ENCODE measurements around the gene SLC12A8.

SLC12A8 gene

DNA sequence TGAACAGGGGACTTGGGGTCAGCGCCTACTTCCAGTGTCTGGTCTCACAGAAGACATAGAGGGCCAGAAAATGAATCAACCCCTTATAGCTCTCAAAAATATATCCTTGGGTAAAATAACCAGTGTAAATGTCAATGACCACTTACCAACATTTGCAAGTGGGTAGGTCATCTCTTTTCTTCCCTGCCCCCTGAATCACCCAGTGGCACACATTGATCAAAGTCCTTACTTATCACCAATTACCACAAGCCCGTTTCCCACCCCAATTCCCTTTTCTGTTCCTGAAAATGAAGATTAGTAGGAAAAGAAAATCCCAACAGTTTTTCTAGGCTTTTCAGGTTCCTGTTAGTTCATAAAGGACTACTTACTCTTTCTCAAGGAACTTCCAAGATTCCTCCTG is 86.2 kb downstream of the SLC12A8 start:
- H3K9ac ChIP-seq (ENCODE audit: low read length) = no peak overlapping the region
- no peaks in the 10 kb centered on the region for H3F3A ChIP-seq (ENCODE audit: insufficient read depth, low read length)
- no peaks in the 10 kb centered on the region for H3K36me3 ChIP-seq (replicated peaks; ENCODE audit: insufficient read depth, low read length)
- H3K9me2 ChIP-seq (replicated peaks; ENCODE audit: insufficient read depth, low read length) = no peaks in the 10 kb centered on the region
- DNase-seq = no peak
- H3K4me3 ChIP-seq (ENCODE audit: low read length) = no peak overlapping the region
- H3K9me3 ChIP-seq (replicated peaks; ENCODE audit: insufficient read depth, low read length) = no peaks in the 10 kb centered on the region
- H3K4me2 ChIP-seq (ENCODE audit: low read depth, low read length) = no peak overlapping the region
- peaks cover 8% of the 10 kb centered on the region for H3K4me1 ChIP-seq (ENCODE audit: low read length)
- no peaks in the 10 kb centered on the region for H4K20me1 ChIP-seq (ENCODE audit: insufficient read depth, low read length)
- no peaks in the 10 kb centered on the region for H3K79me2 ChIP-seq (ENCODE audit: low read length)
- H2AFZ ChIP-seq (ENCODE audit: low read length) = no peak overlapping the region
- no peak for TF ChIP-seq EZH2 (optimal IDR thresholded peaks at IDR 0.05; ENCODE audit: low read depth, low read length)
- TF ChIP-seq EZH2phosphoT487 (IDR thresholded peaks at IDR 0.05; ENCODE audit: low read length) = no peak
- TF ChIP-seq, protein P1, sequence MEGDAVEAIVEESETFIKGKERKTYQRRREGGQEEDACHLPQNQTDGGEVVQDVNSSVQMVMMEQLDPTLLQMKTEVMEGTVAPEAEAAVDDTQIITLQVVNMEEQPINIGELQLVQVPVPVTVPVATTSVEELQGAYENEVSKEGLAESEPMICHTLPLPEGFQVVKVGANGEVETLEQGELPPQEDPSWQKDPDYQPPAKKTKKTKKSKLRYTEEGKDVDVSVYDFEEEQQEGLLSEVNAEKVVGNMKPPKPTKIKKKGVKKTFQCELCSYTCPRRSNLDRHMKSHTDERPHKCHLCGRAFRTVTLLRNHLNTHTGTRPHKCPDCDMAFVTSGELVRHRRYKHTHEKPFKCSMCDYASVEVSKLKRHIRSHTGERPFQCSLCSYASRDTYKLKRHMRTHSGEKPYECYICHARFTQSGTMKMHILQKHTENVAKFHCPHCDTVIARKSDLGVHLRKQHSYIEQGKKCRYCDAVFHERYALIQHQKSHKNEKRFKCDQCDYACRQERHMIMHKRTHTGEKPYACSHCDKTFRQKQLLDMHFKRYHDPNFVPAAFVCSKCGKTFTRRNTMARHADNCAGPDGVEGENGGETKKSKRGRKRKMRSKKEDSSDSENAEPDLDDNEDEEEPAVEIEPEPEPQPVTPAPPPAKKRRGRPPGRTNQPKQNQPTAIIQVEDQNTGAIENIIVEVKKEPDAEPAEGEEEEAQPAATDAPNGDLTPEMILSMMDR (IDR thresholded peaks at IDR 0.05; ENCODE audit: low read length) = no peak
- H3K27ac ChIP-seq (ENCODE audit: low read length) = no peak overlapping the region
- no peaks in the 10 kb centered on the region for H3K27me3 ChIP-seq (replicated peaks; ENCODE audit: insufficient read depth, low read length)

DNA sequence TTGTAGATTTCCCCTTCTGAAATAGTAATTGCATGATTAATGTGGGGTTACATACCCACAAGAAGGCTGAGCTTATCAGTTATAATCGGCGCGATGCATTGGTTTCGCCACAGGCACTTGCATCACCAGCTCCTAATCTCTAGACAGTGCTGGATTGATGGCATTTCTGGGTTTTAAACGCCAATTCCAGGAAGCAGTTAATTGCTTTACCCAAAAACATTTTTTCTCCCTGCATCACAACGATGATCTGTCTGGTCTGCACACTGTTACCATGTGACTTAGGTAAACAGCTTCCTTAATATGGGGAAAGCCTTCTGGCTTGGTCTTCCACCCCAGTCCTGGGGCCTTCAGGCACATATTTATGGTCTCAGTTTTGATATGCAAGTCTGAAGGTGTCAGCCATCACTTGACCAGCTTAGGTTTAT is 86.7 kb downstream of the SLC12A8 start:
- no peaks in the 10 kb centered on the region for H3K9me3 ChIP-seq (replicated peaks; ENCODE audit: insufficient read depth, low read length)
- H3F3A ChIP-seq (ENCODE audit: insufficient read depth, low read length) = no peaks in the 10 kb centered on the region
- no peak overlapping the region for H2AFZ ChIP-seq (ENCODE audit: low read length)
- H3K4me1 ChIP-seq (ENCODE audit: low read length) = peaks cover 8% of the 10 kb centered on the region
- H3K27ac ChIP-seq (ENCODE audit: low read length) = no peak overlapping the region
- H3K4me3 ChIP-seq (ENCODE audit: low read length) = no peak overlapping the region
- no peak for DNase-seq
- H3K27me3 ChIP-seq (replicated peaks; ENCODE audit: insufficient read depth, low read length) = no peaks in the 10 kb centered on the region
- TF ChIP-seq, protein P1 (IDR thresholded peaks at IDR 0.05; ENCODE audit: low read length) = no peak
- no peak for TF ChIP-seq EZH2phosphoT487 (IDR thresholded peaks at IDR 0.05; ENCODE audit: low read length)
- no peak overlapping the region for H3K4me2 ChIP-seq (ENCODE audit: low read depth, low read length)
- H3K79me2 ChIP-seq (ENCODE audit: low read length) = no peaks in the 10 kb centered on the region
- H3K9me2 ChIP-seq (replicated peaks; ENCODE audit: insufficient read depth, low read length) = no peaks in the 10 kb centered on the region
- H3K9ac ChIP-seq (ENCODE audit: low read length) = no peak overlapping the region
- H4K20me1 ChIP-seq (ENCODE audit: insufficient read depth, low read length) = no peaks in the 10 kb centered on the region
- no peaks in the 10 kb centered on the region for H3K36me3 ChIP-seq (replicated peaks; ENCODE audit: insufficient read depth, low read length)

DNA sequence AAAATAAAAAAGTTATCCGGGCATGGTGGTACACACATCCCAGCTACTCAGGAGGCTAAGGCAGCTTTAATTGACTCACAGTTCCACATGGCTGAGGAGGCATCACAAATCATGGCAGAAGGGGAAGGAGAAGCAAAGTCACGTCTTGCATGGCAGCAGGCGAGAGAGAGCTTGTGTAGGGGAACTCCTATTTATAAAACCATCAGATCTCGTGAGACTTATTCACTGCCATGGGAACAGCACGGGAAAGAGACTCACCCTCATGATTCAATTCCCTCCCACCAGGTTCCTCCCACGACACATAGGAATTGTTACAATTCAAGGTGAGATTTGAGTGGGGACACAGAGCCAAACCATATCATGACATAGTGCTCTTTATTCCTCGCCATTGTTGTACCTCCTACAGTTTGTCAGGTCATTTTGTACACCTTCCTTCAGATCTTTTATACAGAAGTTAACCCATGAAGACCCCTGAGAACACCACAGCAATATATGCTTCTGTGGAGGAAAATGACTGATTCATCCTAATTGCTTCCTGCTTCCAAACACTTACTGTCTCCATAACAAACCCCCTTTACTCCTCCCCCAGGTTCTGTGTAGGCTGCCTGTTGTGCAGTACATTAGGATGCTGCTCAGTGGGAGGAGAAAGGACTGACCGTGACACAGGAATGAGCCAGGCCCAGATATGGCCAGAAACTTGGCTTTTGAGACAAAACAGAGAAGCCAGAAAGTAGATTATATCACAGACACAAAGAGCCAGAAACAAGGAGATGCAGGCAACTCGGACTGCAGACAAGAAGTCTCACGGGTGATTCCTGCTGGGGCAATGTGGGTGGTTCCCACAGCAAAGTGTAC is 88.9 kb downstream of the SLC12A8 start:
- Histone ChIP-seq H3K36me3 (replicated peaks; ENCODE audit: insufficient read depth, low read length) (no peaks in the 10 kb centered on the region), H3K27ac (ENCODE audit: low read length) (no peak overlapping the region), H3K9me2 (replicated peaks; ENCODE audit: insufficient read depth, low read length) (no peaks in the 10 kb centered on the region), H3F3A (ENCODE audit: insufficient read depth, low read length) (no peaks in the 10 kb centered on the region), H3K9ac (ENCODE audit: low read length) (no peak overlapping the region), H3K27me3 (replicated peaks; ENCODE audit: insufficient read depth, low read length) (no peaks in the 10 kb centered on the region), H4K20me1 (ENCODE audit: insufficient read depth, low read length) (no peaks in the 10 kb centered on the region), H3K4me1 (ENCODE audit: low read length) (peaks cover 2% of the 10 kb centered on the region), H3K79me2 (ENCODE audit: low read length) (no peaks in the 10 kb centered on the region), H3K4me3 (ENCODE audit: low read length) (no peak overlapping the region), H3K9me3 (replicated peaks; ENCODE audit: insufficient read depth, low read length) (no peaks in the 10 kb centered on the region), H2AFZ (ENCODE audit: low read length) (no peak overlapping the region), H3K4me2 (ENCODE audit: low read depth, low read length) (no peak overlapping the region)
- no peak for DNase-seq
- TF ChIP-seq, protein P1 (IDR thresholded peaks at IDR 0.05; ENCODE audit: low read length) = no peak
- TF ChIP-seq EZH2 (optimal IDR thresholded peaks at IDR 0.05; ENCODE audit: low read depth, low read length) (no peak), EZH2phosphoT487 (IDR thresholded peaks at IDR 0.05; ENCODE audit: low read length) (no peak)
